ENCODE measurements around the gene UGT2B7. TPM values are rescaled to one million over a fixed set of nuclear protein-coding genes. Genes with fewer than 3 reads are reported as not detected.

Gene UGT2B7
- total and polyA plus RNA-seq, 8 donors, result 0.47 to 46.5 (median 19.8) TPM

- intact Hi-C loops (cut with DNase I), result no loop called here
- TF ChIP-seq CTCF (IDR thresholded peaks at IDR 0.05), result no peak
- no peak for DNase-seq
These were observed 19.6 kb downstream of the UGT2B7 start for GRCh38 chr4:69115851-69116213.

GRCh38 chr4:69116645-69117321 is 20.5 kb downstream of the UGT2B7 start:
- Histone ChIP-seq H3K9me3 (no peaks in the 10 kb centered on the region), H3K4me1 (no peaks in the 10 kb centered on the region), H3K27ac (no peak overlapping the region), H3K27me3 (no peaks in the 10 kb centered on the region), H3K36me3 (no peaks in the 10 kb centered on the region), H3K4me3 (no peak overlapping the region)
- DNase-seq (no peak), ATAC-seq (no peak)
- intact Hi-C loops (cut with DNase I), result no loop called here
- no peak for TF ChIP-seq CTCF (IDR thresholded peaks at IDR 0.05)

More at GRCh38 chr4:69115851-69116213, 19.6 kb downstream of the UGT2B7 start:
- Histone ChIP-seq H3K9me3 (no peaks in the 10 kb centered on the region), H3K27ac (no peak overlapping the region), H3K27me3 (no peaks in the 10 kb centered on the region), H3K4me3 (no peak overlapping the region), H3K36me3 (no peaks in the 10 kb centered on the region), H3K4me1 (no peaks in the 10 kb centered on the region)
- ATAC-seq, result no peak

GRCh38 chr4:69120870-69121269 is 24.6 kb downstream of the UGT2B7 start:
- Histone ChIP-seq H3K4me3 (no peak overlapping the region), H3K36me3 (no peaks in the 10 kb centered on the region), H3K4me1 (no peaks in the 10 kb centered on the region), H3K27ac (no peak overlapping the region), H3K9me3 (no peaks in the 10 kb centered on the region), H3K27me3 (no peaks in the 10 kb centered on the region)
- DNase-seq, result no peak
- no peak for TF ChIP-seq CTCF (IDR thresholded peaks at IDR 0.05)
- intact Hi-C loops (cut with DNase I), result no loop called here
- ATAC-seq, result no peak

- Histone ChIP-seq H3K4me3 (no peak overlapping the region), H3K27me3 (no peaks in the 10 kb centered on the region), H3K9me3 (no peaks in the 10 kb centered on the region), H3K27ac (no peak overlapping the region), H3K4me1 (no peaks in the 10 kb centered on the region), H3K36me3 (no peaks in the 10 kb centered on the region)
- ATAC-seq, result no peak
- DNase-seq, result no peak
- intact Hi-C loops (cut with DNase I), result no loop called here
- no peak for TF ChIP-seq CTCF (IDR thresholded peaks at IDR 0.05)
These were observed 26.2 kb downstream of the UGT2B7 start for GRCh38 chr4:69122476-69122875.

- ATAC-seq (no peak), DNase-seq (no peak)
- Histone ChIP-seq H3K27me3 (no peaks in the 10 kb centered on the region), H3K27ac (no peak overlapping the region), H3K9me3 (no peaks in the 10 kb centered on the region), H3K4me1 (no peaks in the 10 kb centered on the region), H3K36me3 (no peaks in the 10 kb centered on the region), H3K4me3 (no peak overlapping the region)
- intact Hi-C loops (cut with DNase I), result no loop called here
- TF ChIP-seq CTCF (IDR thresholded peaks at IDR 0.05), result no peak
These were observed 28.7 kb downstream of the UGT2B7 start for GRCh38 chr4:69124941-69125340.

Measured in left lung (tissue), 10 donors.